ENCODE measurements around the gene RARB.

RARB gene

DNA sequence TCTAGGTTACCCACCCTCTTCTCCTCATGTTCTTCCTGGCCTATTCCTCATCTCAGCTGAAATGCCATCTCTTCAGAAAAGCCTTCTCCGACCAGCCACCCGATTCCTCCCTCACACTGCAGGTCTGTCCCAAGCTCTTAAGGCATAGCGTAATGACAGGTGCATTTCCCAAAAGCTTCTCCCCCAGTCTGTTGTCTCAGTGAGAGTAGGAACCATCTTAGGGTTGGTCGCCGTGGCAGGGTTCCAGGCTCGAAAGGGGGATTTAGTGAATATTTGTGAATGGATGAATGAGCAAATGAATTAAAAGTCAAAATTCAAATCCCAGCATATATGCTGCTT is 158.1 kb downstream of the RARB start (continued):
- no peak for TF ChIP-seq ZNF311 (tag by site-specific recombination; IDR thresholded peaks at IDR 0.05; ENCODE audit: borderline replicate concordance)

GRCh38 chr3:25586553-25586952 is 158.5 kb downstream of the RARB start:
- Histone ChIP-seq H3K4me1 (ENCODE audit: control insufficient read depth, insufficient read depth, low read length) (no peaks in the 10 kb centered on the region), H3K36me3 (ENCODE audit: control insufficient read depth in 2 of 2, insufficient read depth in 1 of 2, low read length in 2 of 2) (no peaks in the 10 kb centered on the region), H3K4me3 (ENCODE audit: low read depth, low read length) (no peak overlapping the region), H3K9me3 (ENCODE audit: control insufficient read depth, insufficient read depth, low read depth, low read length) (no peaks in the 10 kb centered on the region), H3K27ac (ENCODE audit: extremely low read depth, low read depth, low read length) (no peak overlapping the region)
- ChIA-PET POLR2A (no interaction called here), CTCF (interaction anchor here (1.1 kb wide), 1 partner anchor 7 kb away, joined by 3 read pairs; no protein-coding TSS in a partner anchor)
- TF ChIP-seq ZNF324 (tag by site-specific recombination; IDR thresholded peaks at IDR 0.05), result no peak
- TF ChIP-seq ZNF658 (tag by site-specific recombination; IDR thresholded peaks at IDR 0.05), result no peak

- Histone ChIP-seq H3K9me3 (ENCODE audit: control insufficient read depth, insufficient read depth, low read depth, low read length) (no peaks in the 10 kb centered on the region), H3K27ac (ENCODE audit: extremely low read depth, low read depth, low read length) (no peak overlapping the region), H3K36me3 (ENCODE audit: control insufficient read depth in 2 of 2, insufficient read depth in 1 of 2, low read length in 2 of 2) (no peaks in the 10 kb centered on the region), H3K4me3 (ENCODE audit: low read depth, low read length) (no peak overlapping the region), H3K4me1 (ENCODE audit: control insufficient read depth, insufficient read depth, low read length) (no peaks in the 10 kb centered on the region)
- ChIA-PET CTCF (no interaction called here), POLR2A (no interaction called here)
- TF ChIP-seq ZBTB49 (tag by site-specific recombination; IDR thresholded peaks at IDR 0.05; ENCODE audit: low read depth), result no peak
- no peak for TF ChIP-seq ZNF837 (tag by site-specific recombination; IDR thresholded peaks at IDR 0.05)
- TF ChIP-seq KLF8 (tag by site-specific recombination; IDR thresholded peaks at IDR 0.05), result no peak
Observed at GRCh38 chr3:25587094-25587493, 159.0 kb downstream of the RARB start.

GRCh38 chr3:25587526-25587925 is 159.5 kb downstream of the RARB start:
- no peak overlapping the region for H3K4me3 ChIP-seq (ENCODE audit: low read depth, low read length)
- ChIA-PET POLR2A (interaction anchor here (0.5 kb wide), 1 partner anchor 1076 kb away, joined by 3 read pairs; no protein-coding TSS in a partner anchor), CTCF (no interaction called here)

DNA sequence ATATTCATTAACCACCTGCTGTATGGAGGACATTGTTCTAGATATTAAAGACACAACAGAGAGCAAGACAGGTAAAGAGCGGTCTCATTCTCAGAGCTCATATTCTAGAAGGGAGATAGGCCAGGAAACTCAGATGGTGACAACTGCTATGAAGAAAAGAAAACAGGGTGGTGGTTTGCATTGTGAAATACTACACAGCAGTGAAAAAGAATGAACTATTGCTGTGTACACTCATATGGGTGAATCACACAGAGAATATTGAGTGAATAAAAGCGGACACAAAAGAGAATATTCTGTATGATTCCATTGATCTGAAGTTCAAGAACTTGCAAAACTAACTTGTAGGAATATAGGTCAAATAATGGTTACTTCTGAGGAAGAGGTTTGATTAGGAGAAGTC is 159.9 kb downstream of the RARB start:
- Histone ChIP-seq H3K4me1 (ENCODE audit: control insufficient read depth, insufficient read depth, low read length) (no peaks in the 10 kb centered on the region), H3K36me3 (ENCODE audit: control insufficient read depth in 2 of 2, insufficient read depth in 1 of 2, low read length in 2 of 2) (no peaks in the 10 kb centered on the region), H3K4me3 (ENCODE audit: low read depth, low read length) (no peak overlapping the region), H3K27ac (ENCODE audit: extremely low read depth, low read depth, low read length) (no peak overlapping the region), H3K9me3 (ENCODE audit: control insufficient read depth, insufficient read depth, low read depth, low read length) (no peaks in the 10 kb centered on the region)
- POLR2A ChIA-PET, result interaction anchor here (0.5 kb wide), 1 partner anchor 1077 kb away, joined by 3 read pairs; no protein-coding TSS in a partner anchor
- TF ChIP-seq ZFHX2 (tag by site-specific recombination; conservative IDR thresholded peaks at IDR 0.05), result no peak
- TF ChIP-seq ZNF146 (tag by site-specific recombination; IDR thresholded peaks at IDR 0.05), result peak; percentile 73
- CTCF ChIA-PET, result no interaction called here

More at GRCh38 chr3:25587526-25587925, 159.5 kb downstream of the RARB start:
- no peaks in the 10 kb centered on the region for H3K4me1 ChIP-seq (ENCODE audit: control insufficient read depth, insufficient read depth, low read length)
- no peaks in the 10 kb centered on the region for H3K36me3 ChIP-seq (ENCODE audit: control insufficient read depth in 2 of 2, insufficient read depth in 1 of 2, low read length in 2 of 2)
- H3K9me3 ChIP-seq (ENCODE audit: control insufficient read depth, insufficient read depth, low read depth, low read length), result no peaks in the 10 kb centered on the region
- TF ChIP-seq ZNF792 (tag by site-specific recombination; IDR thresholded peaks at IDR 0.05) (no peak), ZNF544 (tag by site-specific recombination; IDR thresholded peaks at IDR 0.05) (no peak), ZNF311 (tag by site-specific recombination; IDR thresholded peaks at IDR 0.05; ENCODE audit: borderline replicate concordance) (no peak), PBX3 (CRISPR knock-in tag; IDR thresholded peaks at IDR 0.05) (no peak), KLF10 (tag by site-specific recombination; IDR thresholded peaks at IDR 0.05) (no peak)
- H3K27ac ChIP-seq (ENCODE audit: extremely low read depth, low read depth, low read length), result no peak overlapping the region
